ENCODE results near the gene ASNSD1. TPM values are rescaled to one million over a fixed set of nuclear protein-coding genes. Genes with fewer than 3 reads are reported as not detected.
A peak's percentile ranks its signal among the peaks of the same experiment; 100 is the strongest.

The ASNSD1 gene
- total RNA-seq, 1 donor from 2014 or later: 37.5 TPM

- Mint-ChIP-seq H3K27ac (peak overlapping the region; percentile 31), H3K4me3 (no peak overlapping the region), H3K27me3 (ENCODE audit: low read depth) (no peaks in the 10 kb centered on the region), H3K36me3 (no peaks in the 10 kb centered on the region), H3K9me3 (no peaks in the 10 kb centered on the region), H3K4me1 (peaks cover 7% of the 10 kb centered on the region)
- DNase-seq (ENCODE audit: low spot score in 2 of 2, unreplicated experiment in 2 of 2): no peak
- TF ChIP-seq, protein P1, sequence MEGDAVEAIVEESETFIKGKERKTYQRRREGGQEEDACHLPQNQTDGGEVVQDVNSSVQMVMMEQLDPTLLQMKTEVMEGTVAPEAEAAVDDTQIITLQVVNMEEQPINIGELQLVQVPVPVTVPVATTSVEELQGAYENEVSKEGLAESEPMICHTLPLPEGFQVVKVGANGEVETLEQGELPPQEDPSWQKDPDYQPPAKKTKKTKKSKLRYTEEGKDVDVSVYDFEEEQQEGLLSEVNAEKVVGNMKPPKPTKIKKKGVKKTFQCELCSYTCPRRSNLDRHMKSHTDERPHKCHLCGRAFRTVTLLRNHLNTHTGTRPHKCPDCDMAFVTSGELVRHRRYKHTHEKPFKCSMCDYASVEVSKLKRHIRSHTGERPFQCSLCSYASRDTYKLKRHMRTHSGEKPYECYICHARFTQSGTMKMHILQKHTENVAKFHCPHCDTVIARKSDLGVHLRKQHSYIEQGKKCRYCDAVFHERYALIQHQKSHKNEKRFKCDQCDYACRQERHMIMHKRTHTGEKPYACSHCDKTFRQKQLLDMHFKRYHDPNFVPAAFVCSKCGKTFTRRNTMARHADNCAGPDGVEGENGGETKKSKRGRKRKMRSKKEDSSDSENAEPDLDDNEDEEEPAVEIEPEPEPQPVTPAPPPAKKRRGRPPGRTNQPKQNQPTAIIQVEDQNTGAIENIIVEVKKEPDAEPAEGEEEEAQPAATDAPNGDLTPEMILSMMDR (IDR thresholded peaks at IDR 0.05; ENCODE audit: unreplicated experiment): no peak
Measured at GRCh38 chr2:189621781-189622180, 39.5 kb upstream of the ASNSD1 start.

DNA sequence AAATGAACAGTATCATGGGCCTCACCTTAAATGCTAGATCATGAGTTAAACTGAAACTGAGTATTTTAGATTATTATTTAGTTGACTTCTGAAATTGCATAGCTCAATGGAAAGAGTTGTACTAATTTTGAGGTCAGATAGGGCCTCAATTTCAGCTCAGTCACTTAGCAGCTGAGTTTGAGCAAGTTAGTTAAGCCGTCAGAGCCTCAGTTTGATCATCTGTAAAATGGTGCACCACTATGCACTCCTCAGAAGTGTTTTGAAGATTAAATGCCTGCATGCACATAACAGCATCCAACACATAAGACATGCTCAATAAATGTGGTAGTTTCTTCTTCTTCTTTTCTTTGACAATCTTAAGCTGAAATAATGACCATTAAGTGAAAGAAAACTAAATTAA, 38.2 kb upstream of the ASNSD1 start:
- Mint-ChIP-seq H3K27me3 (ENCODE audit: low read depth) (no peaks in the 10 kb centered on the region), H3K4me1 (peaks cover 7% of the 10 kb centered on the region), H3K4me3 (no peak overlapping the region), H3K9me3 (no peaks in the 10 kb centered on the region), H3K27ac (no peak overlapping the region), H3K36me3 (no peaks in the 10 kb centered on the region)
- DNase-seq (ENCODE audit: low spot score in 2 of 2, unreplicated experiment in 2 of 2): no peak
- TF ChIP-seq, protein P1 (IDR thresholded peaks at IDR 0.05; ENCODE audit: unreplicated experiment): no peak

DNA sequence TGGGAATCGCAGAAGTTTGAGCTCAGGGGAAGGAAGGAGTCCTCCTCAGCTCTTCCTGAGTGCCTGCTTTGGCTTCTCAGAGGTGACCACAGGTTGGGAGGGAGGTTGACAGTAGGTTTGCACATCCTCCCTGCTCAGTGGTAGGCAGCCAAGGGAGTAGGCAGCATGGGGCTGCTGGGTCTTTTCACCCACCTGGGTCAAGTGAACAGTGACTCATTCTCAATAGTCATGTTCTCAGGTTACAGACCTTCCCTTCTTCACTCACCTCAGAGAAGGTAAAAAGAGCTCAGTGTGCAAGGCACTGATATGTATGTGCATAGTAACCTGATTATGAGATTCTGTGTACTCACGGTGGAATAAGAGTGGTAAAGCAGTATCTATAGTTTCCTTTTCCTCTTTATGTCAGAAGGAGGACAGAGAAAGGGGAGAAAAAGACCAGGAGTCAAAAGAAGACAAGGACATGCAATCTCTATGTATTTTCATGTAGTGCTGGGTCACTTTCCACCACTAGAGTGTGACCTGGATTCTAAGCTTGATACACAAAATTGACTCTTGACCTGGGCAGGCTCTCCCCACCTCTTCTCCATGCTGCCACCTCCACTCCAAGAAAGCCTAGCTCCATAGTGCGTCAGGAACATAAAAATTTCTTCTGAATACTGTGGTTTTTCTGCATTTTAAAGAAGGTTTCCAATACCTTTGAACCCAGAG, 36.5 kb upstream of the ASNSD1 start:
- TF ChIP-seq, protein P1 (IDR thresholded peaks at IDR 0.05; ENCODE audit: unreplicated experiment): no peak

GRCh38 chr2:189625636-189626035, 35.6 kb upstream of the ASNSD1 start:
- Mint-ChIP-seq H3K9me3 (no peaks in the 10 kb centered on the region), H3K4me1 (peaks cover 19% of the 10 kb centered on the region), H3K36me3 (no peaks in the 10 kb centered on the region), H3K27me3 (ENCODE audit: low read depth) (no peaks in the 10 kb centered on the region), H3K4me3 (no peak overlapping the region), H3K27ac (no peak overlapping the region)
- TF ChIP-seq, protein P1 (IDR thresholded peaks at IDR 0.05; ENCODE audit: unreplicated experiment): no peak
- DNase-seq (ENCODE audit: low spot score in 2 of 2, unreplicated experiment in 2 of 2): no peak

More for the DNA sequence above, 36.5 kb upstream of the ASNSD1 start:
- DNase-seq (ENCODE audit: low spot score in 2 of 2, unreplicated experiment in 2 of 2): no peak
- Mint-ChIP-seq H3K4me1 (peaks cover 17% of the 10 kb centered on the region), H3K27ac (no peak overlapping the region), H3K36me3 (no peaks in the 10 kb centered on the region), H3K27me3 (ENCODE audit: low read depth) (no peaks in the 10 kb centered on the region), H3K9me3 (no peaks in the 10 kb centered on the region), H3K4me3 (no peak overlapping the region)

DNA sequence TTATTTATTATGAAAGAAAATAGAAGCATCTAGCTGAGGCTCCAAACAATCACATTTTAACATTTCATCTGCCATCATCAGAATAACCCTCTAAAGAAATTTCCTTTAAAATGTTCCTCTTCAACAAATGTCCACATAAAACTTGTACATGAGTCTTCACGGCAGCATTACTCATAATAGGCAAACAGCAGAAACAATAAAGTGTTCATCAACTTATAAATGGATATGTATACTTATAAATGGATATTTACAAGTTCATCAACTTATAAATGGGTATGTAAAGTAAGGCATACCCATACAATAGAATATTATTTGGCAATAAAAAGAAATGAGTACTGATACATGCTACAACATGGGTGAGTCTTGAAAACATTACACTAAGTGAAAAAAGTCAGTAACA, 33.5 kb upstream of the ASNSD1 start:
- Mint-ChIP-seq H3K27me3 (ENCODE audit: low read depth) (no peaks in the 10 kb centered on the region), H3K4me1 (peaks cover 25% of the 10 kb centered on the region), H3K36me3 (no peaks in the 10 kb centered on the region), H3K27ac (no peak overlapping the region), H3K4me3 (no peak overlapping the region), H3K9me3 (no peaks in the 10 kb centered on the region)
- TF ChIP-seq, protein P1 (IDR thresholded peaks at IDR 0.05; ENCODE audit: unreplicated experiment): no peak
- DNase-seq (ENCODE audit: low spot score in 2 of 2, unreplicated experiment in 2 of 2): no peak

All from mesothelial cell of epicardium (in vitro differentiated cells).